ENCODE measurements around the gene ARL4C.

DNA sequence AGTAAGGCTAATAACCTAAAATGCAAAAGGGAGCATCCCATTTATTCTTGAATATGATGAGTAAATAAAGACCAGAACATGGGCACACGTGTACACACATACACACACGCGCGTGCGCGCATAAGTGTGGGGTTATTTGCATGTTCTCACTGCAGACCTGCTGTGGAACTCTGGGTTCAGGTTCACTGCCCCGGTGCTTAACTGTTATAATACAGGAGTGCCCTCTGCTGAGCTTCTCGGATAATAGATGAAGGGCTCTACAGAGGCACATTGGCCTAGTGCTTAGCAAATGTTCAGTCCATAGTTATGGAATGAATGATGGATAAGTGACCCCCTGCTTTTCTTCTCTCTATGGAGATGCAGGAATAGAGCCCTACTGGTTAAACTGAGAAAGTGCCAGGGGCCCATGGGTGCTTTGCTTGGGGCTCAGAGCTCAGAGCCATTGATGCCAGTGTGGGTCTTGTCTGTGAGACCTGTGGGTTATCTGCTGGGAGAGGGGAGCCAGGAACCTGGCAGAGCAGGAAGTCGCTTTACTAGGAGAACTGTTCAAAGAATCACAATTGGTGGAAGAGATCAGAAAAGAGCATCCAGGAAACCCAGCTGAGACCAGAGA is 3.6 kb upstream of the ARL4C start:
- TF ChIP-seq, protein P1, sequence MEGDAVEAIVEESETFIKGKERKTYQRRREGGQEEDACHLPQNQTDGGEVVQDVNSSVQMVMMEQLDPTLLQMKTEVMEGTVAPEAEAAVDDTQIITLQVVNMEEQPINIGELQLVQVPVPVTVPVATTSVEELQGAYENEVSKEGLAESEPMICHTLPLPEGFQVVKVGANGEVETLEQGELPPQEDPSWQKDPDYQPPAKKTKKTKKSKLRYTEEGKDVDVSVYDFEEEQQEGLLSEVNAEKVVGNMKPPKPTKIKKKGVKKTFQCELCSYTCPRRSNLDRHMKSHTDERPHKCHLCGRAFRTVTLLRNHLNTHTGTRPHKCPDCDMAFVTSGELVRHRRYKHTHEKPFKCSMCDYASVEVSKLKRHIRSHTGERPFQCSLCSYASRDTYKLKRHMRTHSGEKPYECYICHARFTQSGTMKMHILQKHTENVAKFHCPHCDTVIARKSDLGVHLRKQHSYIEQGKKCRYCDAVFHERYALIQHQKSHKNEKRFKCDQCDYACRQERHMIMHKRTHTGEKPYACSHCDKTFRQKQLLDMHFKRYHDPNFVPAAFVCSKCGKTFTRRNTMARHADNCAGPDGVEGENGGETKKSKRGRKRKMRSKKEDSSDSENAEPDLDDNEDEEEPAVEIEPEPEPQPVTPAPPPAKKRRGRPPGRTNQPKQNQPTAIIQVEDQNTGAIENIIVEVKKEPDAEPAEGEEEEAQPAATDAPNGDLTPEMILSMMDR (IDR thresholded peaks at IDR 0.05) = no peak
- TF ChIP-seq POLR2A (IDR thresholded peaks at IDR 0.05) = no peak

Data from lower leg skin (tissue), 3 donors.